C4-2B (cell line): ENCODE results near the gene RPN1.
A peak's percentile ranks its signal among the peaks of the same experiment; 100 is the strongest.
"Not testable (repeated sequence)": the region's sequence is repeated elsewhere in the genome, so short reads cannot be mapped to it uniquely, and the experiment has no call there.

Experiments used
- H3K27ac ChIP-seq: fragments of 450-650 bp; 2 replicates; pipeline ENCODE4 v1.5.1; 2017
- CTCF ChIP-seq: fragments of 450-650 bp; conservative IDR thresholded peaks from 2 replicates; pipeline ENCODE4 v1.5.1; 2017; ENCODE audit warnings: mild to moderate bottlenecking
- ZFX ChIP-seq: fragments of 450-650 bp; IDR thresholded peaks from 2 replicates; pipeline ENCODE4 v1.6.1; 2017

RPN1 gene

GRCh38 chr3:128588147-128588546 is 62.5 kb downstream of the RPN1 start:
- H3K27ac ChIP-seq: no peak overlapping the region
- TF ChIP-seq ZFX (no peak), CTCF (no peak)

- TF ChIP-seq CTCF (no peak), ZFX (no peak)
- no peak overlapping the region for H3K27ac ChIP-seq
Observed at GRCh38 chr3:128587391-128587790, 63.2 kb downstream of the RPN1 start.

GRCh38 chr3:128586932-128587331 is 63.7 kb downstream of the RPN1 start:
- not testable (repeated sequence) for H3K27ac ChIP-seq

- H3K27ac ChIP-seq: not testable (repeated sequence)
Observed at GRCh38 chr3:128586391-128586790, 64.2 kb downstream of the RPN1 start.

GRCh38 chr3:128585974-128586373 is 64.6 kb downstream of the RPN1 start:
- H3K27ac ChIP-seq: no peak overlapping the region
- TF ChIP-seq ZFX (no peak), CTCF (no peak)

GRCh38 chr3:128585189-128585588 is 65.4 kb downstream of the RPN1 start:
- no peak overlapping the region for H3K27ac ChIP-seq
- no peak for TF ChIP-seq ZFX
- TF ChIP-seq CTCF: no peak

- TF ChIP-seq ZFX (no peak), CTCF (peak; percentile 99)
- H3K27ac ChIP-seq: peak overlapping the region; percentile 28; the same call in 1 of the 2 replicates
Observed at GRCh38 chr3:128584412-128585020, 66.1 kb downstream of the RPN1 start.

GRCh38 chr3:128581566-128581965 is 69.1 kb downstream of the RPN1 start:
- no peak for TF ChIP-seq ZFX
- no peak for TF ChIP-seq CTCF
- H3K27ac ChIP-seq: no peak overlapping the region

- TF ChIP-seq CTCF: no peak
- no peak for TF ChIP-seq ZFX
Observed at GRCh38 chr3:128579927-128580326, 70.7 kb downstream of the RPN1 start.

More at GRCh38 chr3:128579927-128580326, 70.7 kb downstream of the RPN1 start:
- H3K27ac ChIP-seq: no peak overlapping the region
